Stimulated activated naive CD4-positive, alpha-beta T cell treated with Interleukin-2 at 50 U/mL for 16 hours (primary cell): Measurements from ENCODE around the gene HLCS.
"Not testable (repeated sequence)": the region's sequence is repeated elsewhere in the genome, so short reads cannot be mapped to it uniquely, and the experiment has no call there.

Source experiments
- DNase-seq: peaks from one replicate; lab custom pipeline; 2025; lab: John Stamatoyannopoulos, UW

Gene HLCS

DNA sequence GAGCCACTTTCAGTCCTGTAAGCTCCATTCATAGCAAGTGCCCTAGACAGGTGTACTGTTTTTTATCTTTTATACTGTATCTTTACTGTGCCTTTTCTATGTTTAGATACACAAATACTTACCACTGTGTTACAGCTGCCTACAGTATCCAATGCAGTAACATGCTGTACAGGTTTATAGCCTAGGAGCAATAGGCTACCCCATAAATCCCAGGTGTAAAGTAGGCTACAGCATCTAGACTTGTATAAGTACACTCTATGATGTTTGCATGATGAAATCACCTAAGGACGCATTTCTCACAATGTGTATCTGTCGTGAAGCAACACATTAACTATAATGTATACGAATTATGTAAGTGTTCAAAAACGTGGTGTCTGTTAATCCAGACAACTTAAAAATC is 10.7 kb downstream of the HLCS start:
- no peak for DNase-seq

DNA sequence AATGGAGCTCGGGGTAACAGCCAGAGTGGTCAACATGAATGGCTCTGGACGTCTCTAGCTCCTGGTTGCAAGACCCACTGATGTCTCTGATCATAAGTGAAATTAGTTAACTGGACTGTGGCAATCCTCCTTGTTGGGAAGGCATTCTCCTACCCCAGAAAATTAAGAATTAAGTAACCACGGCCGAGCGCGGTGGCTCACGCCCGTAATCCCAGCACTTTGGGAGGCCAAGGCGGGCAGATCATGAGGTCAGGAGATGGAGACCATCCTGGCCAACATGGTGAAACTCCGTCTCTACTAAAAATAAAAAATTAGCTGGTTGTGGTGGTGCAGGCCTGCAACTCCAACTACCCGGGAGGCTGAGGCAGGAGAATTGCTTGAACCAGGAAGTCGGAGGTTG is 14.1 kb downstream of the HLCS start:
- not testable (repeated sequence) for DNase-seq

DNA sequence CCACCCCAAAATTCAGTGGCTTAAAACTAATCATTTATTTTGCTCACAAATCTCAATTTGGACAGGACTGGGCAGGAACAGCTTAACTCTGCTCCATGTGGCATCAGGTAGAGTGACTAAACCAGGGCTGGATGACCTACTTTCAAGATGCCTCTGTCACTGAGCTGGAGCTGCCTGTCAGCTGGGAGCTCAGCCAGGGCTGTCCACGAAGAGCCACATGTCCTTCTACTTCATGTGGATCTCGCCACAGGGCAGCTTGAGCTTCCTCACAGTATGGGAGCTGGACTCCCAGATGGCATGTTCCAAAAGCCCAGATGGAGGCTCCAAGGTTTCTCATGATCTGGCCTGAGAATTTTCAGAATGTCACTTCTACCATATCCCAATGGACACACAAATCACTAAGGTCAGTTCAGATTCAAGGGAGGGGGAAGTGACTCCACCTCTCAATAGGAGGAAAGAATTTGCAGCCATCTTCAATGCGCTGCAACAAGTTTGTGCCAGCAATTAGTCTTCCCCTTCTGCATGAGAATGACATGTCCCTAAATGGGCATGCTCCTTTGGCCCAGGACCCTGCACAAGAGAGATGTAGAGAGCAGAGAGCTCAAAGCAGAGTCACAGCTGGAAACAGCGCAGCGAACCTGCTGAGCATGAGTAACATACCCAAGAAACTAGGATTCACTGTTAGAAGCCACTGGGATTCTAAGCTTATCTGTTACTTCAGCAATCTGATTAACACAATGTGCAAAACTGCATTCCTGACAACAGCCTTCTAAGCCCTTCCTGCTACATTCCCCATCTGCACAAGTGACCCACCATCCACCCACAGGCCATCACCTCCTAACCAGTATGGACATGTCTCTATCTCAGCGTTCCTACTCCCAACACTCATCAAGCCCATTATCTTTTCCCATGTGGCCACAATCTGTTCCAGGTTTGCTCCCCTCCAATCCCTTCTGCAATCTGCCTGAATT is 17.0 kb downstream of the HLCS start:
- DNase-seq: no peak

DNA sequence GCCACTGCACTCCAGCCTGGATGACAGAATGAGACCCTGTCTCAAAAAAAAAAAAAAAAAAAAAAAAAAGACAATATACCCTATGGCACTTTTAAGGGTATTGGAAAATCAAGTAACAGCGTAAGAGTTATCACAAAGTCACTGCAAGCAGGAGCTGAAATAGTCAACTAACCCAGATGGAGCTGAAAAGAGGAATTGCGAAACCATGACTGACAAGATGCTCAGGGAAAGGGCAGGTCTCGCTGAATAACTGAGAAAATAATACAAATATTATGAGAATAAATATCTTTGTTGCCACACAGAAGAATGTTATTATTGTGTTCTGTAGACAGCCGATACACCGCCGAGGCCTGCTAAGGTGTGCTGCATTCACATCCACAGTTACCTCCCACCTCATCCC is 17.8 kb downstream of the HLCS start:
- no peak for DNase-seq

DNA sequence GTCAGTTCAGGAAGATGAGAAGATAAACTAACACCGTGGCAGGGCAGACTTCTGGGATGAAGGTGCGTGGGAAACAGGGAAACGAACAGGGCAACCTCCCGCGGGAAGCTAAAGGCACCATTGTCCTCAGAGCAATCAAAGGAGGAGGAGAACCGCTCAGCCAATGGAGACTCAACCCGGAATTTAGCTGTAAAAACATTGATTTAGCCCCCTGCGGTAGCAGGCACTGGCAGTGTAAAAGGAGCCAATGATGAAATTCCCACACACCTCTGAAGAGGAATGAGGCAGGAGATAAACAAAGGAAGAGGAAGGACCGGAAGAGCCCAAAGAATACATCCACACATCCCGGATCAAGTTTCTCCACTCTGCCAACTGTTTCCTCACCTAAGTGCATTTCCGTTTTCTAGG is 19.5 kb downstream of the HLCS start:
- DNase-seq: no peak

DNA sequence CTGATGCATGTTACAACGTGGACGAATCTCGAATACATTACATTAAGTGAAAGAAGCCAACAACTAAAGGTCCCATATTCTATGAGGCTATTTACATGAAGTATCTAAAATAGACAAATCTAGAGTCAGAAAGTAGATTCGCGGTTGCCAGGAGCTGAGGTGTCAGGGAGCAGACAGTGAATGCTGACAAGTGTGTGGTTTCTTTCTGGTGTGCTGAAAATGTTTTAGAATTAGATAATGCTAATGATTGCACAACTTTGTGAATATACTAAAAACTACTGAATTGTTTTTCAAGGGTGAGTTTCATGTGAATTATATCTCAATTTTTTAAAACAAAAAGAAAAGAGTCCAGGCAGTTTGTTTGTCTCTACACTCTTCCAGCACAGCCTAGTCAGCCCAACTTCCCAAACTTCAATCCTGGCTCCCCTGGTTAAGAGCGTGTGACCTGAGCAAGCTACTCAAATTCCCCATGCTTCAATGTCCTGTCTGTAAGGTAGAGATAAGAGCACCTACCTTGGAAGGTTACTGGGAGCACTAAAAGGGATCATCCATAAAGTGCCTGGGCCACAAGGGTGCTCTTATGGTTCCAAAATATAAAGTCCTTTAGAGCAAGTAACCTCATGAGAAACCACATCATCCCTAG is 20.9 kb downstream of the HLCS start:
- no peak for DNase-seq

DNA sequence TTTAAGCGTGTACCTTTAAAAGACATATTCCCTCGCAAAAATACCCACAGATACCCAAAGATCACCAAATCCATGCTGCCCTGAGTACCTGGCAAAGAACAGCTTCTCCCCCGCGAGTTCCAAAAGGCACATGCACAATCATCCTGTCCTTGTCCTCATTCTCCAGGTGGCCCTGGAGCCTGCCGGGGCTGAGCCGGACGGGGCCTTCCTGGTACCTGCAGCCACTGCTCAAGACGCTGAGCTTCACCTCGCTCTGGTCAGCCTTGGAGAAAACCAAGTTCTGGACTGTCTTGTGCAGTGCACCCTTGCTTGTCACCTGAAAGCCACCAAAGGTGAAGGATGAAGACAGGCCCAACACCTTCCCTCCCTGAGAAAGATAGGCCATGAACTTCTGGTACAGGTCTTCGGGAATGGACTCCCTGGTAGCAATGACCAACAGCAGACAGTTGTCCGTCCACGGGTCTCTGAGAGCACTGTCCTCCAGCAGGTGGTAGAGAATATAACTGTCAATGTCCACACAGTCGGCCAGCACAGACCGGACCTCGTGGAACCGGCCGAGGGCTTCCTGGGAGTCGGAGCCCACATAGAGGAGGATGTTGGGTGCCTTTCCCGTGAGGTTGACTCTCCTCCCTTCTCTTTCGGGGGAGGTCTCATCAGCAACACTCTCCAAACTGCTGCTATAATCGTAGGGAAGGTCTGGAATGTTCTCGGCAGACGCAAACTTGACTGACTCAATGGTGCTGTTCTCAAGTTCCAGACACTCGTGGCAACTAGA is 29.9 kb downstream of the HLCS start:
- no peak for DNase-seq

DNA sequence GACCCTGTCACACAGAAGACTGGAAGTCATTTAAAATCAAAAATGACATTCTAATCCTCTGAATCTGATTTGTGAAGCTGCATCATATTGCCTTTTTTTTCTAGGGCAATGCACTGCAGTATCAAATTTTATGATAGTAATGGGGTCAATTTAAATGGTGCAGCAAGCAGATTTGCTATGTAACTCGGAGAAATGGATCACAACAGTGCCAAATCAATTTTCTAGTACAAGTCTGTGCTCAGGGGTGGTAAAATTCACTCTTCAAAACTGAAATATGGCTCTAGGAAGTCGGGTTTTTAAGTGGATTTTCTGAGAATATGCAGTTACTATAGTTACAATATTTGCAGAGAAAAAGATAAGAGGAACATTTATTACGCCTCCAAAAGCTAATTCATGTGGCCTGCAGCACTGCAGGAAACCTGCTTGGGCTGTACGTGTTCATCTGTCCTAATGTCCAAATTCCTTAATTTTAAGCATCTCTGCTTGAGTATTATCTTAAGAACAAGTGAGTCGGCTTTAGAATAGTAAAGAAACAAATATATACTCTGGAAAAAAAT is 31.5 kb downstream of the HLCS start:
- no peak for DNase-seq

DNA sequence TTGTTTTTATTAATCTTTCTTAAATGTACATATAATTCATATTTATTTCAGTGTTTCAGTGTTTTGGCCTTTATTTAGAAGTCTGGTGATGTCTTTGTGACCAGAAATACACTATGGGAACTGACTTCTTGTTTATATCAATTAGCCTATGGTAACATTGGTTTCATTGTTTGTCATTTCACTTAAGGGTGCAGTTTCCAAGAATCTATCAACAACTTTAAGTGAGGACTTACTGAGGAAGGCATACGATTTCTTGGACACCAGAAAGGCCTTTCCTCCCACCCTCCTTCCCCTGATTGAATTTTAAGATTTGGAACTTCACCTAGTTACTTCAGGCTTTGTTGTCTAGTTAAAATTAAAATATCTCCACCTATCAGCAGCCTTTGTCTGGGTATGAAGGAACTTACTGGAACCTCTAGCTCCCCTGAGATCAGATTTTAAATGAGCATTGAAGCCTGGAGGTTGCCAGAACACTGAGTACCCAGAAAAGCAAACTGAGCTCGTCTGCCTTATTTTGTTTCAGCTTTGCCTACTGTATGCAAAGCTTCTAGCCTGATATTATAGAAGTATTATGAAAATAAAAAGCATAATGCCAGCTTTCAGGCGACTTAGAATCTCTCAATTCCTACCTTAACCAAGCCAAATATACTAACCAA is 34.2 kb downstream of the HLCS start:
- no peak for DNase-seq

DNA sequence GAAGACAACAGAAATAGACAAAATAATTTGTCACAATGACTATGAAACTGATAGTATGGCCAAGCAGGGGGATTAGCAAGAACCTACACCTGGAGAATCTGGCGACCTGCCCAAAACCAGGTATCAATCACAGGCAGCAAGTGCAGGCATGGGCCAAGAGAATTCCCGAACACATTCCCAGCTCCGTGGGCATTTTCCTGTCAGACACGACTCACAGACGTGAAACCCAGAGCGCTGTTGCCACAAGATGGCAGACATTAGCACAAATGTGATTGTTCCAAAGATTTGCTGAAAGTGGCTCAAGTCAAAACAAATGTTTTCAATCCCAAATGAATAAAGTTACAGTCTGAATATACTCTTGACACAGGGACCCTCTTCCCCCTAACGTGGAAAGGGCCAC is 36.8 kb downstream of the HLCS start:
- DNase-seq: no peak

DNA sequence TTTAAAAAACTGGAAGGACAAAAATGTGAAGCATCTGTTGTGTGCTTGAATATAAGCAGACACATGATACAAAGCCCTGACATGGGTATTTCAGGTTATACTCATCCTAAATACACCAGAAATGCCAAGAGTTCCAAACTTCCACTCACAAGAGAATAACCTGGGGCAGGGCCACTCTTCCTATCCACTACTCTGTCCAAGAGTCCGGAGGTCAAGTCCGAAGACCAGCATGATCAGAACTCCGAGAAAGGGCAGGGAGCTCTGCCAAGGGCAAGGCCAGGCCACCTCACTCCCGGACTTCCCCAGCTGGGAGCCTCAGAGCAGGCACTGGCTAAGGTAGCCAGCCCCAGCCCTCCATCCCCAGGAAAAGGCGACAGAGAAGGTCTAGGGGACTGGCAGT is 37.5 kb downstream of the HLCS start:
- no peak for DNase-seq

DNA sequence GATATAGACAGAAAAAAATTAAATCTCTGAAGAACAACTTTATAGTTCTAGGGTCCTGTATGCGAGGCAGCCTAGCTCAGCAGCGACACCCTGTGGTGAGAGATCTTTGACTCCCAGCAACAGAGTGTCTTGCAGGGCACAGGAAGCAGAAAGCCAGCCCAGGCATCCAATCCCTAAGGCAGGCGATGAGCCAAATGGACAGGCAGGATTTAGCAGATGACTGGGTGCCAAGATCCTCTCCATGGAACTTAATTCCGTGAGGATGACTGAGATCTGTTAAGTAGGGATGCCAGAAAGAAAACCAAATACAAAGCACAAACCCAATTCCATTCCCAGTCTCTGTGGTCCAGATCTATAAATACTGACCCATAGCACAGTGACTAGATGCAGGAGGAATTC is 38.8 kb downstream of the HLCS start:
- DNase-seq: peak; percentile 68

DNA sequence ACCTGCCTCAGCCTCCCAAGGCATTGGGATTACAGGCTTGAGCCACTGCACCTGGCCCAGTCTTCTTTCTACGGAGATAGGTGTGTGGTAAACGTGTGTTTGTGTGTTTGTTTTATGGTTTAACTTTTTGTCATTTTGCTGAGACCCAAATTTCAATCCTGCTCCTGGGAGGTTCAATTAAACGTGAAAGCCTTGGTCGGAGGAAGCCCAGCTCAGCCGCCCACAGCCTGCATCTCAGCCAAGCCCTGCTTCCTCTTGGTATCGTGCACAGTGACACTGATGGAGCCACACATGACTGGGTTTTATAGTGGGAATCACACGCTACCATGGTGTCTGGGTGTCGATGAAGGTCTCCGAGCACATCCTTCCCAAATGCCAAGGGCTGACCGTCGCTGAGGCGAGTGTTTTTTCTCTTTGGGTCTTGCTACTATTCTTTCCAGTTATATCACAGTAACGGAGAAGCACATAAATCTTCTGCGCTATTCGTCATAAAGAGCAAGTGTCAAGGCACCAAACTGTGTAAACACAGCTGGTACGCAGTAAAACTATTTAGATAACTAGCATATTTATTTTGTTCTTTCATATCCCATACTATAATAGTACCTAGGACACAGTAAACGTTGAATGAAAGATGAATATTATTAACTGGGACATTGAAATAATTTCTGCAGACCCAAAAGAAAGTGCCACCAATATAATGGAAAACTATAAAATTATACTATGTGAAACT is 39.3 kb downstream of the HLCS start:
- no peak for DNase-seq

DNA sequence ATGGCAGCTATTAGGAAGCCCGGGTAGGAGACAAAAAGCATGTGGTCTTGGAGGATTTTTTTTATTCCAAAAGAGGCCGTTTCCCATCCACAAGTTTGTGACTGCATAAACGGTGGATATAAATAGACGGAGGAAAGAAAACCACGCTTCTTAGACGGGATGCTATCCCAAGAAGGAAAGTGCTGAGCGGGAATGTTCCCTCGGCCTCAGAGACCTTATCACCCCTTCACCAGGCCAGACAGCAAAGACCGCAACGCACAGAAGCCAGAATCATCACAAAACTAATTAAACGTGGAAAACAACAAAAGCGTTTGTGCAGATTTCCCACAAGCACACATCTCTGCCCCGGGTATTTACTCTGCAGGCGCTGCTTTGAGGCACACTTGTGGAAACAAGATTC is 43.2 kb downstream of the HLCS start:
- no peak for DNase-seq

DNA sequence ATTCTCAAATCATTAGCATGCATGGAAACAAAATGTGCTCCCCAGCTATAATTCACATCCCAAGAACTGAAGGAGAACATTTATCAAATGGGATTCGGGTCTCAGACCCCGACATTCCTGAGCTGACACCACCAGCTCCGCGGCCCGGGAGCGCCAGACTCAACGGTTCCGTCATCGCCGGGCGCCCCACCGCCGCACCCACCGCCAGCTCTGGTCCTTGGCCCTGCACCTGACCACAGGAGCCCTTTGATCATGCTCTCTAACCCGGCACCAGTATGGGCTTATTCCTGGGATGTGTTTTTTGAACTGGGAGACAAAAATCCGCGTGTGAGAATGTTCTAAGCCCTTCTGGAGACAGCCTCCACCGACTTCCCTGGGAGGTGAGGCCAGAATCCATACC is 43.6 kb downstream of the HLCS start:
- no peak for DNase-seq

DNA sequence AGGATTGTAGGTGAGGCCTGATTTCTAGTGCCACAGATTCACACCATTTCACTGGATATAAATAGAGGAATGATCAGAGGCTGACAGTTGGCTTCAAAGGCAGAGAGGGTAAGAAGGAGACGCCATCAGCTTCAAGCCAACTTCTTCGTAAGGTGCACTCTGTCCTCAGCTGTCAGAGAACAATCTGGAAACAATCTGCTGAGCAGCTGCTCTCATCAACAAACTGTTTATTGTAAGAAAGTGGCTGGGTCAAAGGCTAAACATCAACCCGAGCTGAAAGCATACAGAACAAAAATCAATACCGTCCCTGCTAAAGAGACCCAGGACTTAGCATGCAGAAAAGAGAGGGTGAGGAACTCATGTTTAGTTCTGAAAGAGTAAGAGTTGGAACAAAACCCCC is 48.2 kb downstream of the HLCS start:
- no peak for DNase-seq

DNA sequence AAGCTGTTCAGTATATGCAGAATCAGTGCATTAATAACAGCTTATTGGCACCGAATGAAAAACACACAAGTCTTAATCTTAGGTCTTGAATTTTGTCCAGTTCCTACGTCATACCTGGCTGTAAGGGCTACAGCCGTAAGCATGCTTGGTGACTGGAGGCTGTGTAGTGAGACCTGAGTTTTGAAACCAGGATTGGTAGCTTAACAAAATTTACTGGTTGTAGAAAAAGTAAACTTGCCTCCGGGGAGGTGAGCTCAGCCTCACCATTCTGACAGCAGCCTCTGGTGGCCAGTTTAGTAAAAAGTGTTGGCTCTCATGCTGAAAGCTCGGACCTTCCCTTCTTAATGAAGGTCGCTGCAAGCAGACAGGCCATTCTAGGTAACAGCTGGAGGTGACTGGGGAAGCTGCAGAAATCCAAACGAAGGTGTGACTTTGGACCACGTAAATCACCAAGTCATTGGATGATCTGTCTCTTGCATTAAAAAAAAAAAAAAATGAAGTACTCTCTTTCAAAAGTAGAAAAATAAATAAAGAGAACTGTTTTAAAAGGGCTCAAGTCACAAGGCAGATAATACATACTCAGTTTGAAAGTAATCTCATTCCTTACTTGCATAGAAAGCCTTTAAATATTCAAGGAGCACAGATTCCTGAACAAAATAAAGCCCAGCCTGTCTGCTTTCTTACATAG is 48.9 kb downstream of the HLCS start:
- DNase-seq: no peak

DNA sequence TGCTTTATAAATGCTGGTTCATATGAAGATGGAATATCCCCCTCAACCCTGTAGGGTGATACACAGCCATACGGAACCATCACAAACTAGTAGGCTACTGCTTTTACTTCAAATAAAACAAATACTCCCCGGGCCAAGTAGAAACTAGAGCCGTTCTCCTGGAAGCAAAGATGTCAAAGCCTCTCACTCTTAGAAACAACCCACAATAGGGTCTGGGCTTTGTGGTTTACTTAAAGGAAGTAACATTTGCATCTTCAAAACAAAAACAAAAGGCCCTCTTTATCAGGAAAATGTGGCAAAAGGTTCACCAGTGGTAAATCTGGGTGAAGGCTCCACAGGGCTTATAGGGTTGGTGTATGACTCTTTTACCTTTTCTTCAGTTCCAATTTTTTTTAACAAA is 49.8 kb downstream of the HLCS start:
- DNase-seq: no peak

DNA sequence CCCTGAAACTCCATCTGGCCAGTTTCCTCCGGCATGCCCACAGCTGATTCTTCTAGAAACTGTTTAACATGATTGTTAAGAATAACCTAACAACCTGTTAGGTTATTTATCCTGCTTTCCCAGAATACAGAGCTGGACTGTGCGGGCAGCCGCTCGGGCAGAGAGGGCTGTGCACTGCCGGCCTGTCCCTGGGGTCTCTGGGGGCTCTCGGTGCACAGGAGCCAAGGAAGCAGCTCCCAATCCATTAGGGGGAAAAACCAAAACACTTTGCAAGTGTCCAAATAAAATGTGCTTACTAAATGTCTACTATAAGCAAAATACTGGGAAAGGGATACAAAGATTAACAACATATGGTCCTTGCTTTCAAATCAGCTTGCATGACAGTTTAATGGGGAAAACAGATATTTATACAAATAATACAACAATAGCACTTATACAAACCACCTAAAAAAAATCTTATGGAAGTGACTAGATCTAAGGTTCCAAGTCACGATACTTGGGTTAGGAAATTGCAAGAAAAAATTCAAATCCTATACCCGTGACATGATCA is 50.7 kb downstream of the HLCS start:
- DNase-seq: no peak

DNA sequence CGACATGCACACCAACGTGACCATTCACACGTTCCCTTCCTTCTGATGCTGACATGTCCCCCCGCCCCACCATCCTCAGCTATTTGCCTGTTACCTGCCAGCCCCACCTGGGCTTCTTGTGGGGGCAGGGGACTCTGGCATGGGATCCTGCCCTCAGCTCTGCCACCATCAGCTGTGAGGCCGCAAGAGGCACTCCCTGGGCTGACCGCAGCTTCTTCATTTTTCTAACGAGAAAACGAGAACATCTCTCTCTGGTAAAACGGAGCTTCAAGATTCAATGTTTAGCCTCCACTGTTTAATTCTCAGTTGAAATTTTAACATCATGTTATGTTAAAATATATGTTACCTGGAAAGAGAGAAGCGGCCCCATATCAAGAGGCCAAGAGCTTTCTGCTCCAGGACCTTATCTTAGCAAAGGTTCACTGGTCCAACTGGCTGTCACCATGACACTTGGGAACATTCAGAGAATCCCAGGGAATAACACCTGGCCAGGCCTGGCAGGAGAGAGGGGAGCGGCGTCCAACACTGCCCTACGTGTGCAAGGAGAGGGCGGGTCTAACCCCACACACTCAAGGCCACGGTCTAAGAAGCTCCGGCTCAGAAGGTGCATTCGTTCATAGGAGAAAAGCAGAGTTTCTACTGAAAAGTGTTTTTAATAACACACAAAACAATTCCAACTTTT is 51.3 kb downstream of the HLCS start:
- no peak for DNase-seq
